ENCODE results near the gene TMEM127. TPM values are rescaled to one million over a fixed set of nuclear protein-coding genes. Genes with fewer than 3 reads are reported as not detected.

The TMEM127 gene
- total and polyA plus RNA-seq, 7 donors, result 18.1 to 39.9 (median 26.1) TPM

DNA sequence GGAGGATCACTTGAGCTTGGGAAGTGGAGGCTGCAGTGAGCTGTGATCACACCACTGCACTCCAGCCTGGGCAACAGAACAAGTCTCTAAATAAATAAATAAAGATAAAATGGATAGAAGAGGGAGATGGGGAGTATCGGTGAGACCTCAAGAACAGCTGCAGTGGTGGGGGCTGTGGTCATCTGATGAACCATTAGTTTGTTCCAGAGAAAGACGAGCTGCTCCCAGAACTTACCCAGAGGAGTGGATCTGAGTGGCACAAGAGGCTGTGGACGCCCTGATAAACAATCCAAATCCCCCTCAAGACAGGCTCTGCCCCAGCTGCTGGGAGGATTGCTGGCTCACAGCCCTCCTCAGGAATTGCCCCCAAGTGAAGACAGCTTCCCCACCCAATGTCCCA, 26.7 kb downstream of the TMEM127 start:
- intact Hi-C loops (cut with DNase I), result no loop called here
- Histone ChIP-seq H3K4me1 (peaks cover 47% of the 10 kb centered on the region), H3K27ac (peak overlapping the region; percentile 85), H3K4me3 (peak overlapping the region; percentile 47), H3K9me3 (no peaks in the 10 kb centered on the region), H3K36me3 (ENCODE audit: insufficient read depth in 1 of 2, low read depth in 1 of 2) (no peaks in the 10 kb centered on the region), H3K27me3 (ENCODE audit: insufficient read depth in 3 of 3, low read length in 2 of 3) (no peaks in the 10 kb centered on the region)
- ATAC-seq (no peak), DNase-seq (no peak)
- 40 to 67% (median 42%) methylated on average over 3 of the region's 3 CpGs for WGBS, 3 donors
- TF ChIP-seq, protein P1, sequence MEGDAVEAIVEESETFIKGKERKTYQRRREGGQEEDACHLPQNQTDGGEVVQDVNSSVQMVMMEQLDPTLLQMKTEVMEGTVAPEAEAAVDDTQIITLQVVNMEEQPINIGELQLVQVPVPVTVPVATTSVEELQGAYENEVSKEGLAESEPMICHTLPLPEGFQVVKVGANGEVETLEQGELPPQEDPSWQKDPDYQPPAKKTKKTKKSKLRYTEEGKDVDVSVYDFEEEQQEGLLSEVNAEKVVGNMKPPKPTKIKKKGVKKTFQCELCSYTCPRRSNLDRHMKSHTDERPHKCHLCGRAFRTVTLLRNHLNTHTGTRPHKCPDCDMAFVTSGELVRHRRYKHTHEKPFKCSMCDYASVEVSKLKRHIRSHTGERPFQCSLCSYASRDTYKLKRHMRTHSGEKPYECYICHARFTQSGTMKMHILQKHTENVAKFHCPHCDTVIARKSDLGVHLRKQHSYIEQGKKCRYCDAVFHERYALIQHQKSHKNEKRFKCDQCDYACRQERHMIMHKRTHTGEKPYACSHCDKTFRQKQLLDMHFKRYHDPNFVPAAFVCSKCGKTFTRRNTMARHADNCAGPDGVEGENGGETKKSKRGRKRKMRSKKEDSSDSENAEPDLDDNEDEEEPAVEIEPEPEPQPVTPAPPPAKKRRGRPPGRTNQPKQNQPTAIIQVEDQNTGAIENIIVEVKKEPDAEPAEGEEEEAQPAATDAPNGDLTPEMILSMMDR (IDR thresholded peaks at IDR 0.05), result no peak

DNA sequence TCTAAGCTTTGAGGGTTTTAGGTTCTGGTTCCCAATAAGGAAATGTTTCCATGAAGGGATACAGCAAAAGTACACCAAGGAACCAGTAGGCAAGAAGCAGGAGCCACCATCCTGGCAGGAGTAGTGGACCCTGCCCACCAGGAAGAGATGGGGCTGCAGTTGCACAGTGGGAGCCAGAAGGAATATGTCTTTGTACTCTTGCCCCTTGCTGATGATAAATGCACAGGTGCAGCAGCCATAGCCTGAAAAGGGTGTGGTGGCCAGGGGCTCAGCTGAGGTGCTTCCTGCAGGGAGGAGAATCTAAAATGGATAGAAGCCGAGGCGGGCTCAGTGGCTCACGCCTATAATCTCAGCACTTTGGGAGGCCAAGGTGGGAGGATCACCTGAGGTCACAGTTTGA, 27.5 kb downstream of the TMEM127 start:
- peaks cover 46% of the 10 kb centered on the region for H3K4me1 ChIP-seq
- H3K36me3 ChIP-seq (ENCODE audit: insufficient read depth in 1 of 2, low read depth in 1 of 2), result no peaks in the 10 kb centered on the region
- no peaks in the 10 kb centered on the region for H3K27me3 ChIP-seq (ENCODE audit: insufficient read depth in 3 of 3, low read length in 2 of 3)
- no peaks in the 10 kb centered on the region for H3K9me3 ChIP-seq
- peak overlapping the region; percentile 85 for H3K27ac ChIP-seq
- TF ChIP-seq, protein P1 (IDR thresholded peaks at IDR 0.05), result no peak
- 88 to 98% (median 95%) methylated on average over 3 of the region's 3 CpGs for WGBS, 3 donors
- ATAC-seq, result no peak
- H3K4me3 ChIP-seq, result no peak overlapping the region
- no peak for DNase-seq
- intact Hi-C loops (cut with DNase I), result no loop called here

DNA sequence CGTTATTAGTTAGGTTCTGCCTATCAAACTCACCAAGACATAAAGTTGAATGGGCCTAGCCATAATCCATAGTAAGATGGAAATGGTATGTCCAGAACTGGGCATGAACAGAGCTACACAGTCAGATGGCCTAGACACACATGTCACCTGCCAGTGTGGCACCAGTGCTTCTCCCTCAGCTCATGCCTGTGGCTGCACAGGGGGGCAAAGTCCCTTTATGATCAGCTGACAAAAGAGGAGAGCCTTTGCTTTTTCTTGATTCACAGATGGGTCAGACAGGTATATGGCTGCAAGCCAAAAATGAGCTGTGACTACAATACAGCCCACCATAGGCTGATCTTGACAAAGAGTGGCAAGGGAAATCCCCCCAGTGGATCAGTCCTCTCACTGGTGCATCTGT, 28.9 kb downstream of the TMEM127 start:
- Histone ChIP-seq H3K27me3 (ENCODE audit: insufficient read depth in 3 of 3, low read length in 2 of 3) (no peaks in the 10 kb centered on the region), H3K9me3 (no peaks in the 10 kb centered on the region), H3K36me3 (ENCODE audit: insufficient read depth in 1 of 2, low read depth in 1 of 2) (no peaks in the 10 kb centered on the region), H3K4me1 (peaks cover 32% of the 10 kb centered on the region), H3K4me3 (no peak overlapping the region), H3K27ac (no peak overlapping the region)
- intact Hi-C loops (cut with DNase I), result no loop called here
- ATAC-seq (no peak), DNase-seq (no peak)
- TF ChIP-seq, protein P1 (IDR thresholded peaks at IDR 0.05), result no peak
- WGBS, 3 donors, result 93 to 100% (median 95%) methylated on average over 1 of the region's 1 CpG

DNA sequence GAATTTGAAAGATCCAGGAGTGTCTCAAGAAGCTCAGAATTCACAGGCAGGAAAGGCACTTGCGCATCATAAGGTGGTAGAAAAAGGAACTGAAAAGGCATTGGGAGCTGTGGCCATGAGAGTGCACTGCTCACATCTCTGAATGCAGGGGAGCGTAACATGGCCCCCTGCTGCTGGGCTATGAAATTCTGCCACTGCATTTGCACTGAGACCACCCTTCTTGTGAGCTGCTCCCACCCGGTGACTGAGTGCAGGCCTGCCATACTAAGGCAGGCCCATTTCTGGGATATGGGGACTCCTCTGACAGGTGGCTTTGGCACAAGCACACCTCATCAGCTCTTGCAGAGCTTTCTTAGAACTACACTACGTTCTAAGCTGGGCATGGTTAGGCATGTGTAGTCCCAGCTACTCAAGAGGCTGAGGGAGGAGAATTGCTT, 31.9 kb downstream of the TMEM127 start:
- H3K4me3 ChIP-seq, result no peak overlapping the region
- no peaks in the 10 kb centered on the region for H3K27me3 ChIP-seq (ENCODE audit: insufficient read depth in 3 of 3, low read length in 2 of 3)
- ATAC-seq, result no peak
- H3K4me1 ChIP-seq, result peaks cover 10% of the 10 kb centered on the region
- no peaks in the 10 kb centered on the region for H3K36me3 ChIP-seq (ENCODE audit: insufficient read depth in 1 of 2, low read depth in 1 of 2)
- no peak for DNase-seq
- WGBS, 3 donors, result 76 to 90% (median 88%) methylated on average over 4 of the region's 4 CpGs
- intact Hi-C loops (cut with DNase I), result no loop called here
- H3K27ac ChIP-seq, result no peak overlapping the region
- TF ChIP-seq, protein P1 (IDR thresholded peaks at IDR 0.05), result no peak
- no peaks in the 10 kb centered on the region for H3K9me3 ChIP-seq

DNA sequence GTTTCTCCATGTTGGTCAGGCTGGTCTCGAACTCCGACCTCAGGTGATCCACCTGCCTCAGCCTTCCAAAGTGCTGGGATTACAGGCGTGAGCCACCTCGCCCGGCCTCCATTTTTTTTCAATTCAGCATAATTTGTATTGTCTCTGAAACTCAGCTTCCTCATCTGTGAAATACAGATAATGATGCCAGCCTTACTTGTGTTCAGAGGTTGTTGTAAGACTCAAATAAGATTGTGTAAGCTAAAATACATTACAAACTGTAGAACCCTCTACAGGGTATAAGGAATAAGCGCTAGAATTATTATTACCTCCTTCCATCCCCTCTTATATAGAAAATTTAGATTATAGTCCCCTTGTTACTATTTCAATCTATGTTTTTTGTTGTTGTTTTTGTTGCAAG, 32.4 kb downstream of the TMEM127 start:
- Histone ChIP-seq H3K4me3 (no peak overlapping the region), H3K4me1 (peaks cover 7% of the 10 kb centered on the region), H3K36me3 (ENCODE audit: insufficient read depth in 1 of 2, low read depth in 1 of 2) (no peaks in the 10 kb centered on the region), H3K9me3 (no peaks in the 10 kb centered on the region), H3K27ac (no peak overlapping the region), H3K27me3 (ENCODE audit: insufficient read depth in 3 of 3, low read length in 2 of 3) (no peaks in the 10 kb centered on the region)
- DNase-seq, result no peak
- ATAC-seq, result no peak
- intact Hi-C loops (cut with DNase I), result no loop called here
- WGBS, 3 donors, result 96 to 97% (median 97%) methylated on average over 6 of the region's 6 CpGs
- TF ChIP-seq, protein P1 (IDR thresholded peaks at IDR 0.05), result no peak

Data from psoas muscle (tissue), 8 donors.